Neural cell (in vitro differentiated cells): ENCODE data around the gene NEDD4L. TPM values are rescaled to one million over a fixed set of nuclear protein-coding genes. Genes with fewer than 3 reads are reported as not detected.

Experiments used
- H2AFZ ChIP-seq: fragments of 200-600, 300-800 bp; sonication (generic), shearing (Covaris generic); 2 replicates; pipeline ENCODE4 v1.6.0; 2014; ENCODE audit warnings: low read depth, mild to moderate bottlenecking, antibody characterized with exemption, low read length, moderate library complexity
- H3F3A ChIP-seq: fragments of 200-600 bp; shearing (Covaris generic); 2 replicates; pipeline ENCODE4 v1.6.1; 2016; ENCODE audit warnings: mild to moderate bottlenecking, moderate library complexity, mixed read lengths, antibody characterized with exemption, low read length; ENCODE audit not compliant: insufficient read depth, poor library complexity, severe bottlenecking
- H3K27ac ChIP-seq: fragments of 200-600, 300-800 bp; sonication (generic), shearing (Covaris generic); 2 replicates; pipeline ENCODE4 v1.5.1; 2014; ENCODE audit warnings: mild to moderate bottlenecking, low read length, moderate library complexity
- H3K27me3 ChIP-seq: fragments of 300-800, 200-600 bp; sonication (generic), shearing (Covaris generic); 2 replicates; pipeline ENCODE4 v1.6.0; 2014; ENCODE audit warnings: mild to moderate bottlenecking, low read depth, low read length, moderate library complexity; ENCODE audit not compliant: insufficient read depth
- H3K36me3 ChIP-seq: fragments of 300-800, 200-600 bp; sonication (generic), shearing (Covaris generic); 2 replicates; pipeline ENCODE4 v1.5.1; 2014; ENCODE audit warnings: mild to moderate bottlenecking, antibody characterized with exemption, low read length, moderate library complexity; ENCODE audit not compliant: insufficient read depth
- H3K4me2 ChIP-seq: fragments of 300-800, 200-600 bp; sonication (generic), shearing (Covaris generic); 2 replicates; pipeline ENCODE4 v1.6.0; 2014; ENCODE audit warnings: mild to moderate bottlenecking, low read length
- H3K4me3 ChIP-seq: fragments of 300-800, 200-600 bp; sonication (generic), shearing (Covaris generic); 2 replicates; pipeline ENCODE4 v1.5.1; 2014; ENCODE audit warnings: mild to moderate bottlenecking, low read length, moderate library complexity
- H3K79me2 ChIP-seq: fragments of 200-600 bp; shearing (Covaris generic); replicated peaks from 2 replicates; pipeline ENCODE4 v1.6.0; 2014; ENCODE audit warnings: mild to moderate bottlenecking, low read length, moderate library complexity; ENCODE audit not compliant: insufficient read depth
- H3K9ac ChIP-seq: fragments of 300-800, 200-600 bp; sonication (generic), shearing (Covaris generic); 2 replicates; pipeline ENCODE4 v1.6.1; 2016; ENCODE audit warnings: mild to moderate bottlenecking, low read length, mixed read lengths
- H3K9me2 ChIP-seq: fragments of 200-600 bp; shearing (Covaris generic); 2 replicates; pipeline ENCODE4 v1.6.1; 2016; ENCODE audit warnings: mild to moderate bottlenecking, low read length, mixed read lengths; ENCODE audit not compliant: insufficient read depth
- H3K9me3 ChIP-seq: fragments of 200-600, 300-800 bp; sonication (generic), shearing (Covaris generic); 2 replicates; pipeline ENCODE4 v1.6.1; 2016; ENCODE audit warnings: mild to moderate bottlenecking, mixed run types, low read length, moderate library complexity, mixed read lengths
- H4K20me1 ChIP-seq: fragments of 200-600 bp; shearing (Covaris generic); 2 replicates; pipeline ENCODE4 v1.6.1; 2016; ENCODE audit warnings: mild to moderate bottlenecking, mixed run types; ENCODE audit not compliant: insufficient read depth
- CTCF ChIP-seq: fragments of 450-650 bp; IDR thresholded peaks from 2 replicates; pipeline ENCODE4 v1.5.1; 2014; ENCODE audit warnings: antibody characterized with exemption, mild to moderate bottlenecking, moderate library complexity; ENCODE audit not compliant: poor library complexity, severe bottlenecking
- EP300 ChIP-seq: fragments of 450-650 bp; conservative IDR thresholded peaks from 2 replicates; pipeline ENCODE4 v1.6.1; 2014; ENCODE audit warnings: antibody characterized with exemption, mild to moderate bottlenecking, moderate library complexity; ENCODE audit not compliant: poor library complexity, severe bottlenecking
- EZH2 ChIP-seq: fragments of 200-600, 300-800 bp; shearing (Covaris generic), sonication (generic); IDR thresholded peaks from 2 replicates; pipeline ENCODE4 v1.6.1; 2014; ENCODE audit warnings: antibody characterized with exemption, low read length, borderline replicate concordance, mild to moderate bottlenecking; ENCODE audit not compliant: insufficient read depth, poor library complexity, severe bottlenecking
- MXI1 ChIP-seq: fragments of 450-650 bp; conservative IDR thresholded peaks from 2 replicates; pipeline ENCODE4 v1.6.1; 2014; ENCODE audit warnings: antibody characterized with exemption, mild to moderate bottlenecking; ENCODE audit not compliant: poor library complexity, severe bottlenecking
- POLR2AphosphoS5 ChIP-seq: IDR thresholded peaks from 2 replicates; pipeline ENCODE4 v1.6.1; 2012
- RAD21 ChIP-seq: fragments of 450-650 bp; conservative IDR thresholded peaks from 2 replicates; pipeline ENCODE4 v1.6.1; 2014; ENCODE audit warnings: antibody characterized with exemption, mild to moderate bottlenecking, moderate library complexity
- REST ChIP-seq: IDR thresholded peaks from 2 replicates; pipeline ENCODE4 v1.6.1; 2012; ENCODE audit warnings: borderline replicate concordance
- SMC3 ChIP-seq: fragments of 450-650 bp; conservative IDR thresholded peaks from 2 replicates; pipeline ENCODE4 v1.6.1; 2014; ENCODE audit warnings: antibody characterized with exemption, mild to moderate bottlenecking, moderate library complexity; ENCODE audit not compliant: poor library complexity
- TAF1 ChIP-seq: IDR thresholded peaks from 2 replicates; pipeline ENCODE4 v1.6.1; 2012; ENCODE audit warnings: low read depth
- polyA plus RNA-seq: library from polyadenylated mRNA; depleted of rRNA; stranded (reverse); fragments of >200 nt; gene quantifications from 2 replicates; pipeline ENCODE4 v1.2.3, GENCODE V29; 2014

Gene NEDD4L
- polyA plus RNA-seq, 1 donor from 2014 or later: 97.9 TPM

- Histone ChIP-seq H3K79me2 (peaks cover 18% of the 10 kb centered on the region), H3K36me3 (no peaks in the 10 kb centered on the region), H4K20me1 (no peaks in the 10 kb centered on the region)
These were observed 226.4 kb downstream of the NEDD4L start for GRCh38 chr18:58270396-58270795.

GRCh38 chr18:58271770-58272169 lies 227.7 kb downstream of the NEDD4L start:
- Histone ChIP-seq H3K79me2 (peaks cover 19% of the 10 kb centered on the region), H3F3A (no peaks in the 10 kb centered on the region), H3K9me2 (no peaks in the 10 kb centered on the region), H3K9ac (no peak overlapping the region), H3K4me3 (no peak overlapping the region), H3K9me3 (no peaks in the 10 kb centered on the region), H3K36me3 (no peaks in the 10 kb centered on the region), H3K4me2 (no peak overlapping the region), H2AFZ (no peak overlapping the region), H4K20me1 (no peaks in the 10 kb centered on the region), H3K27ac (no peak overlapping the region), H3K27me3 (no peaks in the 10 kb centered on the region)
- TF ChIP-seq REST (no peak), CTCF (no peak), RAD21 (no peak), EZH2 (no peak), SMC3 (no peak), EP300 (no peak)

More at GRCh38 chr18:58270396-58270795, 226.4 kb downstream of the NEDD4L start:
- Histone ChIP-seq H3F3A (no peaks in the 10 kb centered on the region), H3K9me3 (no peaks in the 10 kb centered on the region), H3K9ac (no peak overlapping the region), H3K27ac (no peak overlapping the region), H2AFZ (no peak overlapping the region), H3K4me3 (no peak overlapping the region), H3K4me2 (no peak overlapping the region), H3K9me2 (no peaks in the 10 kb centered on the region), H3K27me3 (no peaks in the 10 kb centered on the region)
- no peak for TF ChIP-seq MXI1
- no peak for TF ChIP-seq EP300
- no peak for TF ChIP-seq POLR2AphosphoS5
- no peak for TF ChIP-seq REST
- no peak for TF ChIP-seq CTCF
- TF ChIP-seq RAD21: no peak
- TF ChIP-seq EZH2: no peak
- no peak for TF ChIP-seq TAF1
- TF ChIP-seq SMC3: no peak
